HUES48 (cell line): Measurements from ENCODE around the gene TBL1Y.
"Not testable (repeated sequence)": the region's sequence is repeated elsewhere in the genome, so short reads cannot be mapped to it uniquely, and the experiment has no call there.

Experiments used
- H3K27ac ChIP-seq: one replicate; pipeline ENCODE4 v1.7.0; 2013; ENCODE audit warnings: low read depth, low read length, inconsistent platforms
- H3K27me3 ChIP-seq: 2 replicates; pipeline ENCODE4 v1.6.1; 2013; ENCODE audit warnings: mild to moderate bottlenecking, low read length; ENCODE audit not compliant: control insufficient read depth, insufficient read depth
- H3K36me3 ChIP-seq: 2 replicates; pipeline ENCODE4 v1.6.1; 2013; ENCODE audit warnings: low read length; ENCODE audit not compliant: control insufficient read depth, insufficient read depth
- H3K4me1 ChIP-seq: 2 replicates; pipeline ENCODE4 v1.6.1; 2013; ENCODE audit warnings: mild to moderate bottlenecking, low read length; ENCODE audit not compliant: control insufficient read depth, insufficient read depth
- H3K4me3 ChIP-seq: 2 replicates; pipeline ENCODE4 v1.5.1; 2013; ENCODE audit warnings: mild to moderate bottlenecking, low read depth, low read length
- H3K9ac ChIP-seq: 2 replicates; pipeline ENCODE4 v1.6.1; 2013; ENCODE audit warnings: mild to moderate bottlenecking, low read depth, low read length, moderate library complexity
- H3K9me3 ChIP-seq: 2 replicates; pipeline ENCODE4 v1.6.1; 2013; ENCODE audit warnings: low read length; ENCODE audit not compliant: control insufficient read depth, insufficient read depth

TBL1Y gene

DNA sequence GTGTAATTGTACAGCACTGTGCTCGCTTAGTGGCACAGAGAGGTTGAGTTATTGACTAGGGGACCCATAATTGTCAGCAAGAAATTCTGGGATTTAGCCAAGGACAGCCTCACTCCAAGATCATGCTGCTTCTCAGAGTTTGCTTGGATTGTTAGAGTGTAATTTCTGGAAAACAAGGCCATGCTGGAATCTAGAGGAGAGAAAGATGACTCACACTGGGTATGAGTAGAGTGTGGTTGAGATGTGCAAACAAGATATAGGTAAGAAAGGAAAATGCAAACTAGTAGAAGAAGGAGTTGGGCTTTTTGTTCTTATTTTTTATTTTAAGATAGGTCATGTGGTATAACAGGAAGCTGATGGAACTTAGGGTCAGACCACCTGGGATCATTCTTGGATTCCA, 97.4 kb downstream of the TBL1Y start:
- Histone ChIP-seq H3K9me3 (no peaks in the 10 kb centered on the region), H3K4me1 (no peaks in the 10 kb centered on the region), H3K36me3 (no peaks in the 10 kb centered on the region), H3K27ac (no peak overlapping the region), H3K27me3 (no peaks in the 10 kb centered on the region), H3K4me3 (no peak overlapping the region), H3K9ac (no peak overlapping the region)

DNA sequence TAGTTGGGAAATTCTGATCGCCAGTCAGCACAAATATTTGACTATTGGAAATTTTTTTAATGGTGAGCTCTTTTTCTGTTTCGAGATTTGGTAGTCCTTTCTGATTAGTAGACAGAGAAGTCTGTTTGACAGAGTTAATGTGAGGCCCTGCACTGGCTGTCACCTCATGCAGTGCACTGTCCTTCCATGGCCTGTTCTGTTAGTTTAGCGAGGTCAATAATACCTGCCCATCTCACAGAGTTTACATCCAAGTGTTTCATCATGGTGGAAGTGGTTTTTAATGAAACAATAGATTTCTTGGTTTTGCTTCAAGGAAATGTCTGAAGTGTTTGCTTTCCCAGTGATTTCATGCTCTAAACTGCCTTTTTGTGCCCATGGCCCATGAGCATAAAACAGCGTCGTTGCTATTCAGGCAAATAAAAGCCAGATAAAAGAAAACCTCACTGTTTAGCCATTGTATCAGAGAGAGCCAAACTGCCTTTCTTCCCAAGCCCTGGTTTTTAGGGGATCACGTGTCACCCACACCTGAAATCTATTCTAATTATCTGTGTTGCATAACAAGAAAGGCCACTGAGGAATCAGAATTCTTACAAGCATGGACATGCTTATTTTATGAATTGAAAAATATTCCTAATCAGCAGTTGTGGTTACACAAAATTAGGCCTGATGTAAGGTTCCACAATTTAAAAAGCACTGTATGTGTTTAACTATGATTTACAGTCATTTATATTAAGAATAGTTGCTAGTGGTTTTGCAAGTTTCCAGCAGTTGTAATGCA, 98.3 kb downstream of the TBL1Y start:
- no peak overlapping the region for H3K9ac ChIP-seq
- no peaks in the 10 kb centered on the region for H3K4me1 ChIP-seq
- H3K4me3 ChIP-seq = no peak overlapping the region
- H3K9me3 ChIP-seq = no peaks in the 10 kb centered on the region
- no peaks in the 10 kb centered on the region for H3K27me3 ChIP-seq
- H3K36me3 ChIP-seq = no peaks in the 10 kb centered on the region
- H3K27ac ChIP-seq = no peak overlapping the region

DNA sequence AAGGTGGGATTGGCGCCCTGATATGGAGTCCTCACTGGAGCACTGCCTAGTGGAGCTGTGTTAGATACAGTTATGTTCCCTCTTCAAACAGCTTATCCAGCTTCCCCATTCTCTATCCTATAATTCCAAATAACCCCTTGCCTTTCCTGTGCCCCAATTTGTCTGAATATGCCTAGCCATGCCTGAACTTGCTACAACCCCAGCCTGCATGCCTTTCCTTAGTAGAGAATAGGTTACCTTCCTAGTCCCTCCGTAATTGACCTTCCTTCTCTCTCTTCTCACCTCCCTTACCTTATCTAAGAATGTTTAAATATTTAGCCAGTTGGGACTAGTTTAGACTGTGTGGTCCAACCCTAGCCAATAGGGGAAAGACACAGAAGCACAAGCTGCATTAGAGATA, 102.6 kb downstream of the TBL1Y start:
- H3K27me3 ChIP-seq = no peaks in the 10 kb centered on the region
- no peaks in the 10 kb centered on the region for H3K36me3 ChIP-seq
- no peaks in the 10 kb centered on the region for H3K9me3 ChIP-seq
- H3K9ac ChIP-seq = no peak overlapping the region
- no peaks in the 10 kb centered on the region for H3K4me1 ChIP-seq
- no peak overlapping the region for H3K4me3 ChIP-seq
- H3K27ac ChIP-seq = no peak overlapping the region

DNA sequence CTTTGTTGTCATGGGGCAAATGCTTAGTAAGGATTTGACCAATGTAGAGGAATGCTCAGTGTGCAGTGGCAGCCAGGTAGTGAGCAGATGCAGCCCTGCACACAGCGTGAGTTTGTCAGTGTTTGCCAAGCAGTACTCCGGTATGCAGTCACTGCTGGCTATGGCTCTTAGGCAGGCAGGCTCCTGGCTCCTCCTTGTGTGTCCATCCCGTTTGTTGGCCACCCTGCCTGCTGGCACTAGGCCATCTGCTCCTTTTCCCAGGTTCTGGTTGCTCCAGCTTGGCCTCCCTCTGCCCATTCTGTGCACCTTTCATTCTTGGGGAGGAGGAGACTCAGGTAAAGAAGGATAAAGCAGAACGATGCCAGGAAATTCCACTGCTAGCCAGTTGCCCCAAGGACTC, 106.0 kb downstream of the TBL1Y start:
- Histone ChIP-seq H3K27ac (no peak overlapping the region), H3K9me3 (no peaks in the 10 kb centered on the region), H3K36me3 (no peaks in the 10 kb centered on the region), H3K27me3 (no peaks in the 10 kb centered on the region), H3K9ac (no peak overlapping the region), H3K4me3 (no peak overlapping the region), H3K4me1 (no peaks in the 10 kb centered on the region)

DNA sequence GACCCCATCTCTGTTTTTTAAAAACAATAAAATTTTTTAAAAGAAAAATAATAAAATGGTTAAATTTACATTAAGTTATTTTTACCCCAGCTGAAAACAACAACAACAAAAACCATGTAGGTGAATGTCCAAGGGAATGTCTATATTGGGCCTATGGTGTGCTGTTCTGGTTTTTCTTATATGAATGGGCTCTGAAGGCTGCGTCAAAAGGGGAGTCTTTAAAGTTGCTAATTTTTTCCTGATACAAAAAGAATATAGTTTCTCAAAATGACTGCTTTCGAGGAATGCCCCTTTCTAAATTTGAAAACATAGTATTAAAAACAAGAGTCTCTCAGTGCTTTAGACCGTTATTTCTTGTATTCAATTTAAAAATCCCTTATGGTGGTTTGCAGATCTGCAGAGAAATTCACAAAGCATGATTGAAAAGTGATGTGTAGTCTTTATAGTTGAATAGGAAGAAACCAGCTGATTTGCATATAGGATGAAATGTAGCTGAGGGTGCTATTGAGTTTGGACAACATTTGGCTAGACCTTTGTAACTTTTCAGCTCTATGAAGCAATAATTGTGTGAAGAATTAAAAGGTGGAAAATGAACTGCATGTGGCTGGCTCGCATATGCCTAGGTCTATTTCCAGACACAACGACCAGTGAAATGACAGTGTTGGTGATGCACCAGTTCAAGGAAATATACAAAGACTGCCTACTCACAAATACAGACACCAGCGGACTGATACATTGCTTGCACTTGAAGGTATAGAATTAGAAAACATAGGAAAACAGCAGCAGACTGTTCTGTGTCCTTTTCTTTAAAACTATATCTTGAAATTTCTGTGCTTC, 107.0 kb downstream of the TBL1Y start:
- Histone ChIP-seq H3K9me3 (no peaks in the 10 kb centered on the region), H3K4me3 (no peak overlapping the region), H3K27me3 (no peaks in the 10 kb centered on the region), H3K4me1 (no peaks in the 10 kb centered on the region), H3K9ac (no peak overlapping the region), H3K36me3 (no peaks in the 10 kb centered on the region), H3K27ac (no peak overlapping the region)

DNA sequence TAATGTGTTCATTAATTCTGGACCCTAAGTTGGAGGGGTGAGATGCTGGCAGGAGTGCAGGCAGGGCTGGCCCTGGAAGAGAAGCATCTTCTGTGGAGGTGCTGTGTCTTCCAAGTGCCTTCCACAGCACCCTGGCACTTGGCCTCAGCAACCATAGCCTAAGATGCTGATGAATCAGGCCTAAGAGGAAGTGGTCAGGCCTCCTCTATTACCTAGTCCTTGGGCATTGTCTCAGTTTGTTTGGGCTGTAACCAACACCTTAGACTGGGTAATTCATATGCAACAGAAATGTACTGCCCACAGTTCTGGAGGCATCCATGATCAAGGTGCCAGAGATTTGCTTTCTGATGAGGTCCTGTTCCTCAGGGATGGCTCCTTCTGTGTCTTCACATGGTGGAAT, 128.5 kb downstream of the TBL1Y start:
- H3K9me3 ChIP-seq = no peaks in the 10 kb centered on the region
- no peak overlapping the region for H3K9ac ChIP-seq
- H3K4me3 ChIP-seq = no peak overlapping the region
- no peaks in the 10 kb centered on the region for H3K4me1 ChIP-seq
- no peaks in the 10 kb centered on the region for H3K27me3 ChIP-seq
- H3K36me3 ChIP-seq = no peaks in the 10 kb centered on the region
- no peak overlapping the region for H3K27ac ChIP-seq

DNA sequence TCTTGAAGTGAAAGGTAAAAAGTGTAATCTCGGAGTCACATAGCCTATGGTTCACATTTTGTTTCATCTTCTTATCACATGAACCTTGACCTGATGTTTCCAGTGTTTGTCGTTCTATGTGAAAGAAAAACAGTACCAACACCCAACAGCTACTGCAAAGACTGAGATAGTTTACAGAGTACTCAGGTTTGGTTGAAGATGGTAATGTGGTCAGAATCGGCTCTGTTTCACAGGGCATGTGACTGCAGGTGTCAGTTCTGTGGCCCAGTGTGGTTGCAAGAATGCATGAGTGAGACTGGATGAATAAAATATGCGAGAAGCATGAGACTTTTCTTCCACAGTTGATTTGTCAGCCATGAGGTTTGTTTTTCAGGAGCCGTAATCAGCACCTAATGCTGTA, 130.2 kb downstream of the TBL1Y start:
- Histone ChIP-seq H3K27me3 (no peaks in the 10 kb centered on the region), H3K4me3 (no peak overlapping the region), H3K36me3 (no peaks in the 10 kb centered on the region), H3K27ac (no peak overlapping the region), H3K9ac (no peak overlapping the region), H3K9me3 (no peaks in the 10 kb centered on the region), H3K4me1 (no peaks in the 10 kb centered on the region)

DNA sequence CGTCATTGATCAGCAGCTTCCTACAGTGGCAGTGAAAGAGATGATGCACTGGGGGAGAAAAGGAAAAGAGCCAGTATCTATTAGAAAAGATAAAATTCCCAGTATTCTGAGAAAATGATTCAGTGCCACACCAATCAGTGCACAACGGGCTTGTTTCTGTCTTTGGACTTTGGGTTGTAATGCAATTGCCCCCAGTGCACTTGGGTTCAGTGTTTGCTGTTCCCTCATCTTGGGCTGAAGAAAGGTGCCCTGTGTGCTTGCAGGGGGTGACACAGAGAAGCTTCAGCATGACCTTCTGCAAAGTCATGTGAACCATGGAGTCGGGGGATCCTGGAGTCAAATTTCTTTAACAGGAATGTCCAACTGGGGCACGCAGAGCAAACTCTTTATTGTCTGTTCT, 131.5 kb downstream of the TBL1Y start:
- no peak overlapping the region for H3K4me3 ChIP-seq
- H3K36me3 ChIP-seq = no peaks in the 10 kb centered on the region
- no peaks in the 10 kb centered on the region for H3K9me3 ChIP-seq
- H3K9ac ChIP-seq = no peak overlapping the region
- no peak overlapping the region for H3K27ac ChIP-seq
- no peaks in the 10 kb centered on the region for H3K4me1 ChIP-seq
- H3K27me3 ChIP-seq = no peaks in the 10 kb centered on the region

DNA sequence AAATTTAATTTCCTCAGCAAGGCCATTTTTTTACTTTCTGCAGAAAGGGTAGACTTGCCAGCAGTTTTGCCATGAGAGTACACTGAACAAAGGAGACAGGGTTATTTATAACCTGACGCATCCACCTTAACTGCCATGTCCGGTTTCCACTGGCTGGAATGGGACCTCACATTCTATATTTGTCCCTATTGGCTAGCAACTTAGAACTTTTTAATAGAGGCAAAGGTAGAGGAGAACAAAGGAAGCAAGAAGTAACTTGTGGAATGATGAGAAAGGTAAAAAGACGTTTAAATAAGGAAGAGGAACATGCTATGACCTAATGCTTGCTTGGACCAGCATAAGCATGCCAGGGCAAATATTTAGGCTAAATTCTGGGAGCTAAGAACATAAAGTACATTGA, 142.0 kb downstream of the TBL1Y start:
- H3K4me3 ChIP-seq, H3K27ac ChIP-seq, H3K27me3 ChIP-seq, H3K9ac ChIP-seq, H3K4me1 ChIP-seq, H3K36me3 ChIP-seq, H3K9me3 ChIP-seq: not testable (repeated sequence)

DNA sequence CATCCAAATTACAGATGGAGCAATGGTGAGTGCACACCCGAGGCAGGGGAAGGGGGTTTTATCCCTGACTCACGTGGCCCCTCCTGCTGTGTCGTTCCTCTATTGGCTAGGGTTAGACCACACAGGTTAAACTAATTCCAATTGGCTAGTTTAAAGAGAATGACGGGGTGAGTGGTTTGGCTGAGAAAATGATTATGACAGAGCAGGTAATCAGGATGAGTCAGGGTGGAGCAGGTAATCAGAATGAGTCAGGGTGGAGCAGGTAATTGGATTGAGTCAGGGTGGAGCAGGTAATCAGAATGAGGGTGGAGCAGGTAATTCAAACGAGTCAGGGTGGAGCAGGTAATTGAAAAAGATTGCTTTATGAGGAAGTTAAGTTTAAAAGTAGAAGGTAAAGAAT, 146.4 kb downstream of the TBL1Y start:
- Histone ChIP-seq H3K9me3 (no peaks in the 10 kb centered on the region), H3K4me3 (no peak overlapping the region), H3K4me1 (no peaks in the 10 kb centered on the region), H3K36me3 (no peaks in the 10 kb centered on the region), H3K9ac (no peak overlapping the region), H3K27ac (no peak overlapping the region), H3K27me3 (no peaks in the 10 kb centered on the region)

DNA sequence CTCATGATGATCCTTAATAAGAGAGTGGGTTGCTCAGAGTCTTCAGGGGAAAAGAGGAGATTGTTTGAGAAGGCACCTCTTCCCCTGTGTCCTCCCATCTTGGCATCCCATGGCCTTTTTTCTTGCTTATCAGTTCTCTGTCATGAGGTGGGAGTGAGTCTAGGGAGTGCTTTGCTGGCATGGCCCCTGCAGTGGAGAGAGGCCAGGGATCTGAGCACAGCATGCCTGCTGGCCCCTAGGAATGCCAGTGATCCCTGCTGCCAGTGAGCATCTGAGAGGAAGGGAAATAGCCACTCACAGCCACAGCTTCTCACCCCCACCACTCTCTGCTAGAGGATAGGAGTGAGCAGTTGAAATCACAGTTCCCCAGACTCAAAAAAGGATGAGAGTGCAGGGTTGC, 168.2 kb downstream of the TBL1Y start:
- no peaks in the 10 kb centered on the region for H3K4me1 ChIP-seq
- no peak overlapping the region for H3K9ac ChIP-seq
- H3K27ac ChIP-seq = no peak overlapping the region
- no peaks in the 10 kb centered on the region for H3K27me3 ChIP-seq
- H3K4me3 ChIP-seq = no peak overlapping the region
- no peaks in the 10 kb centered on the region for H3K9me3 ChIP-seq
- no peaks in the 10 kb centered on the region for H3K36me3 ChIP-seq
